H1 (cell line): Measurements from ENCODE around the gene LPCAT1. TPM values are rescaled to one million over a fixed set of nuclear protein-coding genes. Genes with fewer than 3 reads are reported as not detected.

ENCODE experiments used
- CTCF ChIA-PET: fragments of 300-600 bp; sonication (Branson Sonifier 250); formaldehyde crosslinking; loops from one replicate; lab custom pipeline; 2021; ENCODE audit not compliant: partially characterized antibody; lab: Charles Lee
- POLR2A ChIA-PET: fragments of 300-600 bp; sonication (Branson Sonifier 250); formaldehyde crosslinking; loops from one replicate; lab custom pipeline; 2021; ENCODE audit warnings: inconsistent platforms; ENCODE audit not compliant: partially characterized antibody; lab: Charles Lee
- DNase-seq, 2 experiments: peaks; one replicate each; pipeline versions ENCODE4 v3.0.0 to v3.0.0-alpha.2; 2010 to 2022; ENCODE audit warnings: low spot score in 2 of 2, low read depth in 1 of 2, mixed read lengths in 1 of 2
- FAIRE-seq: peaks from 2 replicates; lab custom pipeline; 2011; peaks lifted over from hg19 to GRCh38; lab: Jason Lieb, UNC
- H2AFZ ChIP-seq: 2 replicates; pipeline ENCODE4 v1.8.1; 2012; ENCODE audit warnings: low read length, inconsistent platforms
- H2AK5ac ChIP-seq: 2 replicates; pipeline ENCODE4 v1.6.1; 2013; ENCODE audit warnings: low read depth, low read length
- H2BK120ac ChIP-seq: replicated peaks from 2 replicates; pipeline ENCODE3; 2013; ENCODE audit warnings: low read depth, low read length, inconsistent platforms
- H2BK12ac ChIP-seq: 2 replicates; pipeline ENCODE4 v1.6.1; 2013; ENCODE audit warnings: low read depth, low read length
- H2BK15ac ChIP-seq: 2 replicates; pipeline ENCODE4 v1.6.1; 2013; ENCODE audit warnings: low read length
- H2BK20ac ChIP-seq: 2 replicates; pipeline ENCODE4 v1.6.1; 2013; ENCODE audit warnings: low read length
- H2BK5ac ChIP-seq: 2 replicates; pipeline ENCODE4 v1.6.1; 2013; ENCODE audit warnings: low read depth, low read length
- H3K14ac ChIP-seq: 2 replicates; pipeline ENCODE4 v1.6.1; 2013; ENCODE audit warnings: inconsistent platforms; ENCODE audit not compliant: insufficient read length
- H3K18ac ChIP-seq: 2 replicates; pipeline ENCODE4 v1.6.1; 2013; ENCODE audit warnings: low read length; ENCODE audit errors: extremely low read depth
- H3K23ac ChIP-seq: 2 replicates; pipeline ENCODE4 v1.6.1; 2013; ENCODE audit warnings: inconsistent platforms; ENCODE audit not compliant: insufficient read length
- H3K23me2 ChIP-seq: 2 replicates; pipeline ENCODE4 v1.6.1; 2013; ENCODE audit warnings: low read depth, low read length
- H3K27ac ChIP-seq: 2 replicates; pipeline ENCODE4 v1.6.1; 2011; ENCODE audit warnings: low read depth, low read length, inconsistent platforms
- H3K27me3 ChIP-seq, 4 experiments: replicated peaks in 1 of 4; 1 replicate in 1 of 4; 2 replicates in 3 of 4; pipeline versions ENCODE4 v1.6.1 to v1.8.1; 2011 to 2013; ENCODE audit warnings: low read length in 3 of 4, mild to moderate bottlenecking in 3 of 4, inconsistent platforms in 2 of 4, mixed read lengths in 2 of 4, moderate library complexity in 1 of 4; ENCODE audit not compliant: control insufficient read depth in 3 of 4, insufficient read depth in 3 of 4; ENCODE audit errors: extremely low read depth in 1 of 4
- H3K36me3 ChIP-seq, 4 experiments: 2 replicates each; pipeline versions ENCODE4 v1.6.1 to v1.8.1; 2011 to 2013; ENCODE audit warnings: mild to moderate bottlenecking in 4 of 4, low read length in 3 of 4, moderate library complexity in 2 of 4, control low read depth in 1 of 4, inconsistent platforms in 1 of 4; ENCODE audit not compliant: insufficient read depth in 4 of 4, control insufficient read depth in 2 of 4
- H3K4ac ChIP-seq: replicated peaks from 2 replicates; pipeline ENCODE3; 2013; ENCODE audit warnings: low read length, low read depth, mixed read lengths, inconsistent platforms; ENCODE audit not compliant: insufficient read length
- H3K4me1 ChIP-seq, 4 experiments: replicated peaks in 1 of 4; 1 replicate in 1 of 4; 2 replicates in 3 of 4; pipeline versions ENCODE4 v1.6.1 to v1.8.1; 2011 to 2013; ENCODE audit warnings: low read length in 3 of 4, inconsistent platforms in 2 of 4, mixed read lengths in 1 of 4; ENCODE audit not compliant: insufficient read depth in 4 of 4, control insufficient read depth in 3 of 4
- H3K4me2 ChIP-seq, 2 experiments: 2 replicates each; pipeline versions ENCODE4 v1.6.1 to v1.8.1; 2011 to 2013; ENCODE audit warnings: low read depth in 2 of 2, low read length in 2 of 2, control low read depth in 1 of 2, inconsistent platforms in 1 of 2, mild to moderate bottlenecking in 1 of 2; ENCODE audit not compliant: insufficient read depth in 1 of 2
- H3K4me3 ChIP-seq, 4 experiments: fragments of 200-600, 300-600 bp in 1 of 4; sonication (generic), shearing (Covaris generic), sonication (Bioruptor Twin) in 1 of 4; 2 replicates each; pipeline versions ENCODE4 v1.5.1 to v1.8.1; 2011 to 2016; ENCODE audit warnings: low read length in 4 of 4, low read depth in 3 of 4, control low read depth in 2 of 4, inconsistent platforms in 2 of 4, mild to moderate bottlenecking in 2 of 4, mixed read lengths in 1 of 4, moderate library complexity in 1 of 4; ENCODE audit not compliant: insufficient read depth in 2 of 4; ENCODE audit errors: extremely low read depth in 1 of 4
- H3K56ac ChIP-seq: replicated peaks from 2 replicates; pipeline ENCODE3; 2013; ENCODE audit warnings: low read depth, mild to moderate bottlenecking, mixed read lengths, low read length, inconsistent platforms; ENCODE audit not compliant: insufficient read length
- H3K79me1 ChIP-seq: 2 replicates; pipeline ENCODE4 v1.6.1; 2013; ENCODE audit warnings: low read depth, low read length, control low read depth
- H3K79me2 ChIP-seq, 2 experiments: 2 replicates each; pipeline versions ENCODE4 v1.6.1 to v1.8.1; 2012 to 2013; ENCODE audit warnings: low read length in 2 of 2, mild to moderate bottlenecking in 2 of 2, inconsistent platforms in 1 of 2; ENCODE audit not compliant: insufficient read depth in 2 of 2, control insufficient read depth in 1 of 2
- H3K9ac ChIP-seq, 4 experiments: replicated peaks in 1 of 4; 1 replicate in 1 of 4; 2 replicates in 3 of 4; pipeline versions ENCODE4 v1.6.1 to v1.8.1; 2011 to 2013; ENCODE audit warnings: low read depth in 3 of 4, low read length in 3 of 4, control low read depth in 2 of 4, mild to moderate bottlenecking in 2 of 4, moderate library complexity in 2 of 4, inconsistent platforms in 1 of 4; ENCODE audit errors: extremely low read depth in 1 of 4
- H3K9me3 ChIP-seq, 2 experiments: 2 replicates each; pipeline versions ENCODE4 v1.6.1 to v1.8.1; 2012 to 2013; ENCODE audit warnings: mild to moderate bottlenecking in 2 of 2, moderate library complexity in 2 of 2, control low read depth in 1 of 2, inconsistent platforms in 1 of 2, low read depth in 1 of 2, low read length in 1 of 2, mixed read lengths in 1 of 2; ENCODE audit not compliant: insufficient read depth in 2 of 2
- H4K20me1 ChIP-seq, 2 experiments: replicated peaks in 1 of 2; 2 replicates each; pipeline versions ENCODE3 to v1.8.1; 2011 to 2013; ENCODE audit warnings: inconsistent platforms in 2 of 2, low read length in 2 of 2, mild to moderate bottlenecking in 1 of 2; ENCODE audit not compliant: insufficient read depth in 2 of 2, control insufficient read depth in 1 of 2
- H4K5ac ChIP-seq: 2 replicates; pipeline ENCODE4 v1.6.1; 2013; ENCODE audit warnings: low read length, low read depth, mixed read lengths, inconsistent platforms; ENCODE audit not compliant: insufficient read length
- H4K8ac ChIP-seq: 2 replicates; pipeline ENCODE4 v1.8.0; 2013; ENCODE audit warnings: mild to moderate bottlenecking, moderate library complexity, low read length, inconsistent platforms; ENCODE audit not compliant: insufficient read depth; ENCODE audit errors: extremely low read depth
- H4K91ac ChIP-seq: replicated peaks from 2 replicates; pipeline ENCODE3; 2013; ENCODE audit warnings: low read length, mixed read lengths, inconsistent platforms; ENCODE audit not compliant: insufficient read length
- CBX5 ChIP-seq: fragments of 300-800, 300-1000 bp; sonication (generic); IDR thresholded peaks from 2 replicates; pipeline ENCODE4 v1.7.1; 2016; ENCODE audit warnings: antibody characterized with exemption, low read length, low read depth
- CTBP2 ChIP-seq: IDR thresholded peaks from 2 replicates; pipeline ENCODE4 v1.7.0; 2011; ENCODE audit warnings: borderline replicate concordance, mild to moderate bottlenecking, moderate library complexity, mixed read lengths, low read length; ENCODE audit not compliant: insufficient read depth, insufficient read length
- GABPA ChIP-seq: IDR thresholded peaks from 2 replicates; pipeline ENCODE4 v1.6.1; 2011; ENCODE audit warnings: mild to moderate bottlenecking, low read length, moderate library complexity, borderline replicate concordance; ENCODE audit not compliant: insufficient read depth
- JUN ChIP-seq: IDR thresholded peaks from 2 replicates; pipeline ENCODE4 v1.6.1; 2011; ENCODE audit warnings: low read depth, mild to moderate bottlenecking, improper control_type of control experiment, low read length
- KDM4A ChIP-seq: IDR thresholded peaks from one replicate; pipeline ENCODE4 v1.7.1; 2012; ENCODE audit warnings: low read depth, mild to moderate bottlenecking, moderate library complexity, low read length, inconsistent platforms; ENCODE audit not compliant: severe bottlenecking
- POLR2A ChIP-seq, 2 experiments: IDR thresholded peaks; 1 replicate in 1 of 2; 2 replicates in 1 of 2; pipeline ENCODE4 v1.6.1; 2011; ENCODE audit warnings: low read depth in 2 of 2, low read length in 2 of 2, mild to moderate bottlenecking in 2 of 2; ENCODE audit errors: control extremely low read depth in 1 of 2
- POU5F1 ChIP-seq: IDR thresholded peaks from 2 replicates; pipeline ENCODE4 v1.6.1; 2011; ENCODE audit warnings: low read depth, mild to moderate bottlenecking, low read length, moderate library complexity
- SP1 ChIP-seq: IDR thresholded peaks from 2 replicates; pipeline ENCODE4 v1.6.1; 2011; ENCODE audit warnings: low read depth, low read length
- SUZ12 ChIP-seq: fragments of 200-600 bp; sonication (generic); IDR thresholded peaks from 2 replicates; pipeline ENCODE4 v1.6.1; 2012; ENCODE audit warnings: mild to moderate bottlenecking, inconsistent platforms, low read length, moderate library complexity, mixed read lengths
- ZNF274 ChIP-seq: IDR thresholded peaks from 2 replicates; pipeline ENCODE4 v1.7.0; 2012; ENCODE audit warnings: low read length, borderline replicate concordance; ENCODE audit errors: extremely low read depth
- WGBS, 2 experiments: shearing (Covaris generic) in 1 of 2; methylation state at CpG; one replicate each; pipeline versions ENCODE4 v1.1.6 to v1.1.7; 2013 to 2015; ENCODE audit warnings: low lambda C conversion rate in 2 of 2, mixed read lengths in 2 of 2, inconsistent platforms in 1 of 2, low coverage in 1 of 2, missing lambda C conversion rate in 1 of 2; ENCODE audit not compliant: insufficient replicate concordance in 2 of 2, insufficient coverage in 1 of 2, insufficient read length in 1 of 2; ENCODE audit errors: extremely low coverage in 1 of 2, missing lambda C conversion rate in 1 of 2; 5-methylcytosine and 5-hydroxymethylcytosine counted together
- polyA plus RNA-seq, 7 experiments: library from polyadenylated mRNA; depleted of rRNA in 3 of 7; stranded (reverse) in 5 of 7; unstranded in 2 of 7; fragments of >200 nt in 5 of 7; fragments of 200-250 nt in 2 of 7; gene quantifications; 1 replicate in 5 of 7; 2 replicates in 1 of 7; 4 replicates in 1 of 7; pipeline versions ENCODE4 v1.2.1 to v1.2.3, GENCODE V29; 2011 to 2013; ENCODE audit warnings: missing spikeins in 2 of 7, mixed read lengths in 2 of 7
- total RNA-seq: library from RNA; stranded (reverse); fragmentation: NEBNext Ultra II Directional; extraction: Animal tissue kit (Norgen Biotek cat#: 25700); gene quantifications from 2 replicates; pipeline ENCODE4 v1.2.1, GENCODE V29; 2021

Gene LPCAT1
- total and polyA plus RNA-seq, 2 of the 8 experiments (the other 6 are each of a cell fraction or from before 2014, with no cell fraction given) = 107 to 260 TPM

DNA sequence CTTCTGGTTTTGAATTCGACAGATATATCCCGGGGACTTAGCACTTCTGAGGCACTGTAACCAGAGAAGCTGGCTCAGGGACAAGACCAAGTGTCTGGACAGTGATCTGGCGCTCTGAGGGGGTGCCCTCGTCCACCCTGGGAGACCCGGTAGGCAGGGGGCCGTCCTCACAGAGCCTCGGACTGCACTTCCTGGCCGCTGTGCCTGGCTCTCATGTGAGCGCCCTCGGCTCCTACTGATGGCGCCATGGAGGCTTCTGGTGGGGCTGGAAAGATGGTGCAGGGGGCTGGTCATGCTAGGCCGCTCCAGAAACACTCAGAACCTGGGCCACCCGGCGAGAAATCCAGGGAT is 59.7 kb downstream of the LPCAT1 start:
- no peak overlapping the region for H2AFZ ChIP-seq
- TF ChIP-seq SP1 = no peak
- TF ChIP-seq CTBP2 = no peak
- TF ChIP-seq CBX5 = no peak
- no peak for TF ChIP-seq ZNF274
- no peak for TF ChIP-seq KDM4A
- no peak for TF ChIP-seq GABPA
- TF ChIP-seq JUN = no peak
- TF ChIP-seq POLR2A (IDR thresholded peaks at IDR 0.05; ENCODE audit: control extremely low read depth in 1 of 2, low read depth in 2 of 2, low read length in 2 of 2) = no peak
- TF ChIP-seq POU5F1 = no peak
- no peak for TF ChIP-seq SUZ12
- TF ChIP-seq, all 59 proteins: peak for 0
- no peak overlapping the region for H2BK120ac ChIP-seq
- no peak overlapping the region for H3K23ac ChIP-seq
- CTCF ChIA-PET = interaction anchor here (1.0 to 1.4 kb wide), 2 partner anchors 62 to 290 kb away, joined by 3 read pairs; no protein-coding TSS in a partner anchor
- H2BK5ac ChIP-seq = no peak overlapping the region
- no peak overlapping the region for H3K27ac ChIP-seq
- H3K56ac ChIP-seq = no peak overlapping the region
- H3K4me2 ChIP-seq = no peak overlapping the region
- H3K4me3 ChIP-seq = no peak overlapping the region
- H3K79me2 ChIP-seq = peaks cover 0 to 3% of the 10 kb centered on the region in 2 experiments; a peak in 1 of 4 replicates
- H3K27me3 ChIP-seq = no peaks in the 10 kb centered on the region; a peak in 1 of 7 replicates
- 0 out of 2 replicates have a peak, but pooled peaks cover 1% of the 10 kb centered on the region for H3K23me2 ChIP-seq
- no peak overlapping the region for H2AK5ac ChIP-seq
- peaks cover 10% of the 10 kb centered on the region; the same call in 1 of the 2 replicates for H3K79me1 ChIP-seq
- no peak overlapping the region for H3K18ac ChIP-seq
- no peak overlapping the region for H3K4ac ChIP-seq
- 89% methylated on average over 12 of the region's 14 CpGs; no CpG with 5 or more reads in 1 of the 2 experiments for WGBS, 2 experiments
- no peak overlapping the region for H2BK12ac ChIP-seq
- DNase-seq (no peak), FAIRE-seq (no peak)
- no peak overlapping the region for H4K91ac ChIP-seq
- no peak overlapping the region for H2BK15ac ChIP-seq
- peaks cover 17 to 87% (median 65%) of the 10 kb centered on the region in 4 experiments for H3K36me3 ChIP-seq
- H3K14ac ChIP-seq = no peak overlapping the region
- POLR2A ChIA-PET = interaction anchor here (1.3 kb wide), 1 partner anchor 84 kb away, joined by 3 read pairs; no protein-coding TSS in a partner anchor
- H3K4me1 ChIP-seq = no peaks in the 10 kb centered on the region
- H3K9me3 ChIP-seq = peaks cover 9 to 18% of the 10 kb centered on the region in 2 experiments; a peak in 2 of 4 replicates
- H4K8ac ChIP-seq = no peak overlapping the region
- H4K20me1 ChIP-seq = peaks cover 0 to 18% of the 10 kb centered on the region in 2 experiments
- H4K5ac ChIP-seq = no peak overlapping the region
- H3K9ac ChIP-seq = no peak overlapping the region
- H2BK20ac ChIP-seq = no peak overlapping the region
